Mesothelial cell of epicardium (in vitro differentiated cells): Measurements from ENCODE around the gene SPATA7. TPM values are rescaled to one million over a fixed set of nuclear protein-coding genes. Genes with fewer than 3 reads are reported as not detected.

ENCODE experiments used
- DNase-seq, 2 experiments: peaks; one replicate each; pipeline ENCODE4 v3.0.0; 2021; ENCODE audit warnings: low spot score in 2 of 2; ENCODE audit not compliant: unreplicated experiment in 2 of 2
- H3K27ac Mint-ChIP-seq: 2 replicates; pipeline ENCODE4 v1.8.0; 2021; ENCODE audit warnings: mixed read lengths
- H3K27me3 Mint-ChIP-seq: 2 replicates; pipeline ENCODE4 v1.8.0; 2021; ENCODE audit warnings: low read depth, mixed read lengths
- H3K36me3 Mint-ChIP-seq: 2 replicates; pipeline ENCODE4 v1.8.0; 2021; ENCODE audit warnings: mixed read lengths
- H3K4me1 Mint-ChIP-seq: 2 replicates; pipeline ENCODE4 v1.8.0; 2021; ENCODE audit warnings: mixed read lengths
- H3K4me3 Mint-ChIP-seq: 2 replicates; pipeline ENCODE4 v1.8.0; 2021; ENCODE audit warnings: mild to moderate bottlenecking, moderate library complexity, mixed read lengths
- H3K9me3 Mint-ChIP-seq: 2 replicates; pipeline ENCODE4 v1.8.0; 2021; ENCODE audit warnings: mixed read lengths
- CTCF ChIP-seq: fragments of 200-600 bp; sonication (generic); IDR thresholded peaks from one replicate; pipeline ENCODE4 v1.5.0; 2021; ENCODE audit warnings: antibody characterized with exemption; ENCODE audit not compliant: unreplicated experiment
- total RNA-seq: library from RNA; stranded (reverse); gene quantifications from 3 replicates; pipeline ENCODE4 v1.2.1, GENCODE V29; 2021

SPATA7 gene
- total RNA-seq, 1 donor from 2014 or later = 17.9 TPM

GRCh38 chr14:88463318-88463717 lies 77.9 kb downstream of the SPATA7 start:
- Mint-ChIP-seq H3K9me3 (peaks cover 41% of the 10 kb centered on the region), H3K27me3 (no peaks in the 10 kb centered on the region), H3K36me3 (peaks cover 73% of the 10 kb centered on the region)

GRCh38 chr14:88468406-88468805 lies 82.9 kb downstream of the SPATA7 start:
- peaks cover 61% of the 10 kb centered on the region for H3K36me3 Mint-ChIP-seq
- DNase-seq = no peak
- H3K27me3 Mint-ChIP-seq = no peaks in the 10 kb centered on the region
- TF ChIP-seq CTCF = no peak
- no peak overlapping the region for H3K27ac Mint-ChIP-seq
- peaks cover 3% of the 10 kb centered on the region for H3K9me3 Mint-ChIP-seq
- no peak overlapping the region for H3K4me3 Mint-ChIP-seq
- H3K4me1 Mint-ChIP-seq = peaks cover under 1% of the 10 kb centered on the region

More at GRCh38 chr14:88463318-88463717, 77.9 kb downstream of the SPATA7 start:
- no peak for DNase-seq
- peak; percentile 48 for TF ChIP-seq CTCF
- no peak overlapping the region for H3K27ac Mint-ChIP-seq
- no peak overlapping the region for H3K4me3 Mint-ChIP-seq
- no peaks in the 10 kb centered on the region for H3K4me1 Mint-ChIP-seq

- peaks cover 63% of the 10 kb centered on the region for H3K36me3 Mint-ChIP-seq
- H3K27ac Mint-ChIP-seq = no peak overlapping the region
- TF ChIP-seq CTCF = no peak
- peaks cover 5% of the 10 kb centered on the region for H3K4me1 Mint-ChIP-seq
- no peak overlapping the region for H3K4me3 Mint-ChIP-seq
- H3K27me3 Mint-ChIP-seq = no peaks in the 10 kb centered on the region
- no peak for DNase-seq
- peaks cover 3% of the 10 kb centered on the region for H3K9me3 Mint-ChIP-seq
Measured at GRCh38 chr14:88470542-88471440, 85.3 kb downstream of the SPATA7 start.

- Mint-ChIP-seq H3K4me1 (peaks cover 5% of the 10 kb centered on the region), H3K27me3 (no peaks in the 10 kb centered on the region), H3K4me3 (no peak overlapping the region), H3K9me3 (peaks cover 3% of the 10 kb centered on the region), H3K36me3 (peaks cover 65% of the 10 kb centered on the region), H3K27ac (peak overlapping the region; percentile 94)
- no peak for TF ChIP-seq CTCF
- DNase-seq = no peak
Measured at GRCh38 chr14:88473791-88474190, 88.3 kb downstream of the SPATA7 start.

GRCh38 chr14:88476214-88476774 lies 90.8 kb downstream of the SPATA7 start:
- peaks cover 59% of the 10 kb centered on the region for H3K36me3 Mint-ChIP-seq

More at GRCh38 chr14:88476214-88476774, 90.8 kb downstream of the SPATA7 start:
- no peak for TF ChIP-seq CTCF
- DNase-seq = no peak
- peak overlapping the region; percentile 30 for H3K27ac Mint-ChIP-seq
- peaks cover 3% of the 10 kb centered on the region for H3K9me3 Mint-ChIP-seq
- peaks cover 5% of the 10 kb centered on the region for H3K4me1 Mint-ChIP-seq
- H3K27me3 Mint-ChIP-seq = no peaks in the 10 kb centered on the region
- H3K4me3 Mint-ChIP-seq = no peak overlapping the region
